HEK293T (cell line): Measurements from ENCODE around the gene METTL6.

Experiments
- CTCF ChIA-PET: fragments of 350-600 bp; formaldehyde crosslinking; extraction: SDS; loops from one replicate; lab custom pipeline; 2021; ENCODE audit warnings: antibody characterized with exemption, inconsistent platforms; lab: Yijun Ruan, JAX
- POLR2A ChIA-PET: fragments of 350-600 bp; formaldehyde crosslinking; extraction: SDS; loops from one replicate; lab custom pipeline; 2020; ENCODE audit warnings: antibody characterized with exemption, inconsistent platforms; lab: Yijun Ruan, JAX
- DNase-seq: peaks from one replicate; pipeline ENCODE4 v3.0.0; 2012; ENCODE audit warnings: mixed read lengths; ENCODE audit errors: extremely low spot score
- ARNT ChIP-seq: fragments of 450-650 bp; IDR thresholded peaks from 2 replicates; pipeline ENCODE4 v1.6.1; 2017; ENCODE audit warnings: mild to moderate bottlenecking
- BHLHE40 ChIP-seq: fragments of 450-650 bp; IDR thresholded peaks from 2 replicates; pipeline ENCODE4 v1.6.1; 2016; ENCODE audit warnings: mild to moderate bottlenecking, moderate library complexity, borderline replicate concordance
- CTBP1 ChIP-seq: fragments of 450-650 bp; IDR thresholded peaks from 2 replicates; pipeline ENCODE4 v1.6.1; 2016; ENCODE audit warnings: borderline replicate concordance
- ELF4 ChIP-seq: fragments of 450-650 bp; IDR thresholded peaks from 2 replicates; pipeline ENCODE4 v1.6.1; 2017; ENCODE audit warnings: antibody characterized with exemption
- FOXA1 ChIP-seq: fragments of 450-650 bp; IDR thresholded peaks from 2 replicates; pipeline ENCODE4 v1.6.1; 2016; ENCODE audit warnings: mild to moderate bottlenecking
- FOXK2 ChIP-seq: fragments of 450-650 bp; IDR thresholded peaks from 2 replicates; pipeline ENCODE4 v1.6.1; 2016; ENCODE audit warnings: mild to moderate bottlenecking
- FOXM1 ChIP-seq: fragments of 450-650 bp; IDR thresholded peaks from 2 replicates; pipeline ENCODE4 v1.6.1; 2017; ENCODE audit warnings: mild to moderate bottlenecking, borderline replicate concordance
- HDGF ChIP-seq: fragments of 450-650 bp; IDR thresholded peaks from 2 replicates; pipeline ENCODE4 v1.6.1; 2017; ENCODE audit warnings: antibody characterized with exemption, borderline replicate concordance
- L3MBTL2 ChIP-seq: fragments of 450-650 bp; conservative IDR thresholded peaks from 2 replicates; pipeline ENCODE4 v1.6.1; 2016; ENCODE audit warnings: mild to moderate bottlenecking
- LEF1 ChIP-seq: fragments of 450-650 bp; IDR thresholded peaks from 2 replicates; pipeline ENCODE4 v1.6.1; 2017; ENCODE audit warnings: mild to moderate bottlenecking, borderline replicate concordance
- NFRKB ChIP-seq: fragments of 450-650 bp; IDR thresholded peaks from 2 replicates; pipeline ENCODE4 v1.6.1; 2016; ENCODE audit warnings: mild to moderate bottlenecking, moderate library complexity
- PKNOX1 ChIP-seq: fragments of 450-650 bp; IDR thresholded peaks from 2 replicates; pipeline ENCODE4 v1.6.1; 2016
- SP1 ChIP-seq: fragments of 450-650 bp; IDR thresholded peaks from 2 replicates; pipeline ENCODE4 v1.6.1; 2017
- SUZ12 ChIP-seq: fragments of 450-650 bp; IDR thresholded peaks from 2 replicates; pipeline ENCODE4 v1.6.1; 2016; ENCODE audit warnings: mild to moderate bottlenecking
- TARDBP ChIP-seq: fragments of 450-650 bp; IDR thresholded peaks from 2 replicates; pipeline ENCODE4 v1.6.1; 2016
- ZNF384 ChIP-seq: fragments of 450-650 bp; IDR thresholded peaks from 2 replicates; pipeline ENCODE4 v1.6.1; 2016

The METTL6 gene

GRCh38 chr3:15440891-15441290 is 13.5 kb upstream of the METTL6 start:
- ChIA-PET CTCF (no interaction called here), POLR2A (no interaction called here)
- DNase-seq = no peak
- TF ChIP-seq SP1 (no peak), HDGF (no peak)

- ChIA-PET CTCF (no interaction called here), POLR2A (no interaction called here)
- TF ChIP-seq PKNOX1 = no peak
- TF ChIP-seq SUZ12 = no peak
- TF ChIP-seq FOXK2 = no peak
- no peak for TF ChIP-seq ZNF384
- TF ChIP-seq ELF4 = no peak
- no peak for TF ChIP-seq FOXA1
- no peak for TF ChIP-seq L3MBTL2
- no peak for TF ChIP-seq TARDBP
- TF ChIP-seq FOXM1 = no peak
- no peak for TF ChIP-seq ARNT
- TF ChIP-seq NFRKB = no peak
- no peak for TF ChIP-seq CTBP1
- no peak for DNase-seq
These were observed 12.1 kb upstream of the METTL6 start for GRCh38 chr3:15439476-15439875.

DNA sequence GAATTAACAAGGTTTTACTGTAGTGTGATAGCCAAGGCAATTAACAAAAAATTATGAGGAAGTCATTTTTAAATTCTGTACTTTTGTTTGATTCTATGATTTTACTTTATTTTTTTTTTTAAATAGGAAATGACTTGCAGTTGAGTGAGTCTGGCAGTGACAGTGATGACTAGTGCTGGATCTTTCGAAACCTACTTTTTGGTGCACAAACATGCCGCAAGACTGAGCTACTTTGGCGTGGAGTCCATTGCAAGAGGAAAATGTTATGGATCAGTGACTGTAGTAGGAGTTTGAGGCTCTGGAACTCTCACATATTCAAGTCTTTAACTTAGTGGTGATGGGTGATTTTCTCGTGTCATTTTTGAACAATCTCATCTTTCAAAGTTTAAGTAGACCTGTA is 11.6 kb upstream of the METTL6 start:
- no peak for TF ChIP-seq ARNT
- no peak for TF ChIP-seq SP1
- TF ChIP-seq ELF4 = no peak
- no peak for TF ChIP-seq NFRKB
- TF ChIP-seq FOXK2 = no peak
- TF ChIP-seq FOXM1 = no peak
- TF ChIP-seq BHLHE40 = no peak
- no peak for TF ChIP-seq SUZ12
- no peak for TF ChIP-seq FOXA1
- TF ChIP-seq L3MBTL2 = no peak
- TF ChIP-seq HDGF = no peak
- no peak for TF ChIP-seq CTBP1
- no peak for TF ChIP-seq TARDBP
- TF ChIP-seq PKNOX1 = no peak
- TF ChIP-seq LEF1 = no peak
- TF ChIP-seq ZNF384 = no peak
- ChIA-PET POLR2A (no interaction called here), CTCF (no interaction called here)
- no peak for DNase-seq

DNA sequence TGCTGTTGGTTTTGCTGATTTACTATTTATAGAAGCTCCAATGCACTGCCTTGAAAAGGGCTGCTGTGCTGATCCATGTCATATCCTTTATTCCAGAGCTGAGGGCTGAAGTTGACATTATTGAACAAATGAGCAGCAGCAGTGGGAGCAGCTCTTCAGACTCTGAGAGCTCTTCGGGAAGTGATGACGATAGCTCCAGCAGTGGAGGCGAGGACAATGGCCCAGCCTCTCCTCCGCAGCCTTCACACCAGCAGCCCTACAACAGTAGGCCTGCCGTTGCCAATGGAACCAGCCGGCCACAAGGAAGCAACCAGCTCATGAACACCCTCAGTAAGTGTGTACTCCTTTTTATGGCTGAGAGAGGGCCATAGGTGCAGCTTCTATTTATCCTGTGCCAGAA is 8.9 kb upstream of the METTL6 start:
- DNase-seq = no peak
- CTCF ChIA-PET = no interaction called here
- TF ChIP-seq BHLHE40 (no peak), HDGF (no peak), NFRKB (no peak), PKNOX1 (no peak), ARNT (no peak), ZNF384 (no peak), FOXM1 (no peak), CTBP1 (no peak), SUZ12 (no peak), SP1 (no peak), TARDBP (no peak), LEF1 (no peak), L3MBTL2 (no peak), ELF4 (no peak), FOXK2 (no peak), FOXA1 (no peak)
- POLR2A ChIA-PET = no interaction called here

GRCh38 chr3:15434756-15435155 is 7.4 kb upstream of the METTL6 start:
- ChIA-PET POLR2A (no interaction called here), CTCF (no interaction called here)
- TF ChIP-seq HDGF = no peak
- DNase-seq = no peak

GRCh38 chr3:15433531-15433930 is 6.2 kb upstream of the METTL6 start:
- TF ChIP-seq LEF1 (no peak), ZNF384 (no peak), FOXK2 (no peak), ELF4 (no peak), L3MBTL2 (no peak), FOXM1 (no peak), FOXA1 (no peak), TARDBP (no peak), HDGF (no peak), PKNOX1 (no peak), CTBP1 (no peak), NFRKB (no peak), SP1 (no peak)
- POLR2A ChIA-PET = no interaction called here
- CTCF ChIA-PET = no interaction called here
- no peak for DNase-seq
